ENCODE results near the gene NEK6. TPM values are rescaled to one million over a fixed set of nuclear protein-coding genes. Genes with fewer than 3 reads are reported as not detected.
A peak's percentile ranks its signal among the peaks of the same experiment; 100 is the strongest.

Gene NEK6
- total and polyA plus RNA-seq, 10 of the 15 experiments (the other 5 are each of a cell fraction or from before 2014, with no cell fraction given) = 31.3 to 161 (median 89.2) TPM

DNA sequence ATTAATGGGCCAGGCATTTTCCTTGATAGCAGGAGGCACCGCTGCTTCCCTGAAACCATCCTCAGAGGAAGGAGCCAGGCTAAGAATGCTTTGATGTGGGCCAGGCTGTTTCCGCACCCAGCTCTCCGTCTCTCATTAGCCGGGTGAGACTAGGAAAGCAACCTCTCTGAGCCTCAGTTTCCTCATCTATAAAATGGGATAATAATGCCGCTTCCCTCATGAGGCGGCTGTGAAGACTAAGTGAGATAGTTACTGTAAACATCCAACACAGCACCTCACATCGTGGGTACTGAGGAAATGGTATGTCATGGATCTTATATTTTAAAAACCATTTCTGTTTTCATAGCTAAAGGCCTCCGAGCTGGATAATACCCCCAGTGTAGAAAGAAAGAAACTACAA lies 46.5 kb downstream of the NEK6 start:
- ChIA-PET SMC1A (ENCODE audit: uncharacterized antibody, unreplicated experiment) (interaction anchor here (0.9 to 2.3 kb wide), 3 partner anchors 18 to 181 kb away, joined by 3 to 8 read pairs (median 4); no protein-coding TSS in a partner anchor), POLR2A (interaction anchor here (0.5 to 1.2 kb wide), 2 partner anchors 11 to 126 kb away, joined by 3 to 4 read pairs; no protein-coding TSS in a partner anchor), CTCF (interaction anchor here (1.2 to 1.4 kb wide), 5 partner anchors 9 to 177 kb away, joined by 4 to 5 read pairs (median 4); no protein-coding TSS in a partner anchor), RAD21 (ENCODE audit: unreplicated experiment) (interaction anchor here (0.8 to 1.0 kb wide), 2 partner anchors 14 to 178 kb away, joined by 3 to 4 read pairs; no protein-coding TSS in a partner anchor)
- WGBS (ENCODE audit: insufficient coverage, insufficient replicate concordance, low lambda C conversion rate, missing lambda C conversion rate) = 84% methylated on average over 8 of the region's 8 CpGs
- ATAC-seq (no peak), DNase-seq (ENCODE audit: low read depth, low spot score) (no peak), FAIRE-seq (peak; percentile 18)
- in situ Hi-C loops (cut with MboI) (no loop called here), intact Hi-C loops (cut with micrococcal nuclease; ENCODE audit: unreplicated experiment) (no loop called here)
- H3K4me2 ChIP-seq (ENCODE audit: control insufficient read depth, insufficient read depth) = no peak overlapping the region
- H3K36me3 ChIP-seq (ENCODE audit: control insufficient read depth in 2 of 2, insufficient read depth in 2 of 2, low read length in 1 of 2) = peaks cover 41 to 45% of the 10 kb centered on the region in 2 experiments
- TF ChIP-seq, protein P1, sequence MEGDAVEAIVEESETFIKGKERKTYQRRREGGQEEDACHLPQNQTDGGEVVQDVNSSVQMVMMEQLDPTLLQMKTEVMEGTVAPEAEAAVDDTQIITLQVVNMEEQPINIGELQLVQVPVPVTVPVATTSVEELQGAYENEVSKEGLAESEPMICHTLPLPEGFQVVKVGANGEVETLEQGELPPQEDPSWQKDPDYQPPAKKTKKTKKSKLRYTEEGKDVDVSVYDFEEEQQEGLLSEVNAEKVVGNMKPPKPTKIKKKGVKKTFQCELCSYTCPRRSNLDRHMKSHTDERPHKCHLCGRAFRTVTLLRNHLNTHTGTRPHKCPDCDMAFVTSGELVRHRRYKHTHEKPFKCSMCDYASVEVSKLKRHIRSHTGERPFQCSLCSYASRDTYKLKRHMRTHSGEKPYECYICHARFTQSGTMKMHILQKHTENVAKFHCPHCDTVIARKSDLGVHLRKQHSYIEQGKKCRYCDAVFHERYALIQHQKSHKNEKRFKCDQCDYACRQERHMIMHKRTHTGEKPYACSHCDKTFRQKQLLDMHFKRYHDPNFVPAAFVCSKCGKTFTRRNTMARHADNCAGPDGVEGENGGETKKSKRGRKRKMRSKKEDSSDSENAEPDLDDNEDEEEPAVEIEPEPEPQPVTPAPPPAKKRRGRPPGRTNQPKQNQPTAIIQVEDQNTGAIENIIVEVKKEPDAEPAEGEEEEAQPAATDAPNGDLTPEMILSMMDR (IDR thresholded peaks at IDR 0.05 in 2 of 3, conservative IDR thresholded peaks at IDR 0.05 in 1 of 3; ENCODE audit: control insufficient read depth in 2 of 3, extremely low read depth in 1 of 3, insufficient read depth in 1 of 3, low read depth in 3 of 3, low read length in 3 of 3) = 0 out of 6 replicates have a peak, but pooled peaks of 1 of the 3 experiments have one; percentile 5
- TF ChIP-seq, protein P2, sequence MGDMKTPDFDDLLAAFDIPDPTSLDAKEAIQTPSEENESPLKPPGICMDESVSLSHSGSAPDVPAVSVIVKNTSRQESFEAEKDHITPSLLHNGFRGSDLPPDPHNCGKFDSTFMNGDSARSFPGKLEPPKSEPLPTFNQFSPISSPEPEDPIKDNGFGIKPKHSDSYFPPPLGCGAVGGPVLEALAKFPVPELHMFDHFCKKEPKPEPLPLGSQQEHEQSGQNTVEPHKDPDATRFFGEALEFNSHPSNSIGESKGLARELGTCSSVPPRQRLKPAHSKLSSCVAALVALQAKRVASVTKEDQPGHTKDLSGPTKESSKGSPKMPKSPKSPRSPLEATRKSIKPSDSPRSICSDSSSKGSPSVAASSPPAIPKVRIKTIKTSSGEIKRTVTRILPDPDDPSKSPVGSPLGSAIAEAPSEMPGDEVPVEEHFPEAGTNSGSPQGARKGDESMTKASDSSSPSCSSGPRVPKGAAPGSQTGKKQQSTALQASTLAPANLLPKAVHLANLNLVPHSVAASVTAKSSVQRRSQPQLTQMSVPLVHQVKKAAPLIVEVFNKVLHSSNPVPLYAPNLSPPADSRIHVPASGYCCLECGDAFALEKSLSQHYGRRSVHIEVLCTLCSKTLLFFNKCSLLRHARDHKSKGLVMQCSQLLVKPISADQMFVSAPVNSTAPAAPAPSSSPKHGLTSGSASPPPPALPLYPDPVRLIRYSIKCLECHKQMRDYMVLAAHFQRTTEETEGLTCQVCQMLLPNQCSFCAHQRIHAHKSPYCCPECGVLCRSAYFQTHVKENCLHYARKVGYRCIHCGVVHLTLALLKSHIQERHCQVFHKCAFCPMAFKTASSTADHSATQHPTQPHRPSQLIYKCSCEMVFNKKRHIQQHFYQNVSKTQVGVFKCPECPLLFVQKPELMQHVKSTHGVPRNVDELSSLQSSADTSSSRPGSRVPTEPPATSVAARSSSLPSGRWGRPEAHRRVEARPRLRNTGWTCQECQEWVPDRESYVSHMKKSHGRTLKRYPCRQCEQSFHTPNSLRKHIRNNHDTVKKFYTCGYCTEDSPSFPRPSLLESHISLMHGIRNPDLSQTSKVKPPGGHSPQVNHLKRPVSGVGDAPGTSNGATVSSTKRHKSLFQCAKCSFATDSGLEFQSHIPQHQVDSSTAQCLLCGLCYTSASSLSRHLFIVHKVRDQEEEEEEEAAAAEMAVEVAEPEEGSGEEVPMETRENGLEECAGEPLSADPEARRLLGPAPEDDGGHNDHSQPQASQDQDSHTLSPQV (IDR thresholded peaks at IDR 0.05) = no peak
- H3K27me3 ChIP-seq (replicated peaks in 1 of 2; ENCODE audit: control insufficient read depth in 2 of 2, insufficient read depth in 2 of 2, low read length in 1 of 2) = no peaks in the 10 kb centered on the region
- no peak overlapping the region for H2AFZ ChIP-seq (ENCODE audit: control insufficient read depth, low read depth, low read length)
- H3K9me3 ChIP-seq (replicated peaks; ENCODE audit: control insufficient read depth, insufficient read depth, low read length) = no peaks in the 10 kb centered on the region
- H3K4me3 ChIP-seq = no peak overlapping the region
- H3K4me1 ChIP-seq (ENCODE audit: control insufficient read depth, insufficient read depth, low read length) = peaks cover 4% of the 10 kb centered on the region
- H3K79me2 ChIP-seq (ENCODE audit: control insufficient read depth, insufficient read depth, low read length) = peaks cover 35% of the 10 kb centered on the region
- peaks cover 30% of the 10 kb centered on the region for H4K20me1 ChIP-seq (ENCODE audit: control insufficient read depth, insufficient read depth)
- no peak overlapping the region for H3K27ac ChIP-seq (ENCODE audit: control insufficient read depth, insufficient read depth)
- no TSS peak for BruUV-seq (replicated peaks)
- H3K9ac ChIP-seq (ENCODE audit: control insufficient read depth, insufficient read depth, low read length) = no peak overlapping the region

Data from GM12878 (cell line).